HepG2 (cell line): ENCODE measurements around the gene KIAA0930. TPM values are rescaled to one million over a fixed set of nuclear protein-coding genes. Genes with fewer than 3 reads are reported as not detected.

ENCODE experiments used
- ATAC-seq: fragments of 200-7000 bp; cut with Tn5 transposase; 3 replicates; pipeline ENCODE4 v1.9.1; 2020; ENCODE audit warnings: mild to moderate bottlenecking, moderate library complexity
- Bru-seq: library from RNA; stranded (reverse); fragments of 400-500 nt; gene quantifications from one replicate; lab custom pipeline; 2021; lab: Mats Ljungman, UMichigan
- BruChase-seq, 2 experiments: library from RNA; stranded (reverse); fragments of 400-500 nt; gene quantifications; one replicate each; lab custom pipeline; 2021; lab: Mats Ljungman, UMichigan
- BruUV-seq: library from RNA; stranded (reverse); fragments of 400-500 nt; replicated peaks from 2 replicates; lab custom pipeline; 2021; lab: Mats Ljungman, UMichigan
- CTCF ChIA-PET: fragments of 300-600 bp; formaldehyde crosslinking; extraction: SDS; loops from one replicate; lab custom pipeline; 2021; ENCODE audit warnings: low total read pairs, inconsistent platforms, low intra/inter-chr PET ratio; lab: Yijun Ruan, JAX
- POLR2A ChIA-PET: fragments of 350-600 bp; sonication (Branson Sonifier 250); formaldehyde crosslinking; loops from one replicate; lab custom pipeline; 2020; ENCODE audit warnings: antibody characterized with exemption, inconsistent platforms; lab: Yijun Ruan, JAX
- DNase-seq: peaks from one replicate; pipeline ENCODE4 v3.0.0-alpha.2; 2015; ENCODE audit warnings: low spot score
- FAIRE-seq: peaks from 3 replicates; lab custom pipeline; 2011; peaks lifted over from hg19 to GRCh38; lab: Jason Lieb, UNC
- H2AFZ ChIP-seq: one replicate; pipeline ENCODE4 v1.6.1; 2011; ENCODE audit warnings: low read length, inconsistent platforms
- H3K27ac ChIP-seq: fragments of 300-600 bp; 3 replicates; pipeline ENCODE4 v1.8.0; 2011; ENCODE audit warnings: mixed run types, mild to moderate bottlenecking, mixed read lengths, low read length, inconsistent platforms; ENCODE audit not compliant: insufficient read depth; ENCODE audit errors: extremely low read length
- H3K27me3 ChIP-seq, 2 experiments: fragments of 200-600 bp in 1 of 2; 2 replicates in 1 of 2; 3 replicates in 1 of 2; pipeline versions ENCODE4 v1.6.0 to v1.8.0; 2011; ENCODE audit warnings: low read length in 2 of 2, mild to moderate bottlenecking in 2 of 2, moderate library complexity in 2 of 2, inconsistent platforms in 1 of 2; ENCODE audit not compliant: insufficient read depth in 2 of 2, control insufficient read depth in 1 of 2
- H3K36me3 ChIP-seq, 2 experiments: fragments of 200-600 bp in 1 of 2; replicated peaks in 1 of 2; 2 replicates in 1 of 2; 3 replicates in 1 of 2; pipeline versions ENCODE4 v1.5.1 to v1.8.0; 2011; ENCODE audit warnings: low read length in 2 of 2, inconsistent platforms in 1 of 2; ENCODE audit not compliant: insufficient read depth in 2 of 2, control insufficient read depth in 1 of 2
- H3K4me1 ChIP-seq: 2 replicates; pipeline ENCODE4 v1.5.1; 2012; ENCODE audit warnings: low read length, inconsistent platforms; ENCODE audit not compliant: insufficient read depth
- H3K4me2 ChIP-seq: 2 replicates; pipeline ENCODE4 v1.6.0; 2011; ENCODE audit warnings: low read depth, low read length, inconsistent platforms
- H3K4me3 ChIP-seq, 3 experiments: fragments of 200-600 bp in 1 of 3; sonication (generic), shearing (Covaris generic) in 1 of 3; replicated peaks in 1 of 3; 2 replicates each; pipeline ENCODE4 v1.5.1; 2011 to 2016; ENCODE audit warnings: low read length in 3 of 3, inconsistent platforms in 2 of 3, low read depth in 2 of 3, mild to moderate bottlenecking in 2 of 3, control low read depth in 1 of 3, mixed read lengths in 1 of 3; ENCODE audit not compliant: insufficient read depth in 1 of 3
- H3K79me2 ChIP-seq: one replicate; pipeline ENCODE4 v1.6.1; 2011; ENCODE audit warnings: low read length, inconsistent platforms; ENCODE audit not compliant: insufficient read depth
- H3K9ac ChIP-seq: 2 replicates; pipeline ENCODE4 v1.6.0; 2011; ENCODE audit warnings: mild to moderate bottlenecking, low read depth, low read length, inconsistent platforms; ENCODE audit not compliant: insufficient read depth
- H3K9me3 ChIP-seq: 2 replicates; pipeline ENCODE4 v1.5.1; 2012; ENCODE audit warnings: mild to moderate bottlenecking, low read length
- H4K20me1 ChIP-seq: 2 replicates; pipeline ENCODE4 v1.6.0; 2011; ENCODE audit warnings: inconsistent platforms, mild to moderate bottlenecking, low read length, moderate library complexity; ENCODE audit not compliant: insufficient read depth
- MED8 ChIP-seq: sonication (generic); formaldehyde crosslinking; IDR thresholded peaks from 2 replicates; pipeline ENCODE4 v1.8.1; 2023; ENCODE audit warnings: mild to moderate bottlenecking, missing genetic modification reagents; ENCODE audit not compliant: insufficient replicate concordance
- SP5 ChIP-seq: IDR thresholded peaks from 2 replicates; pipeline ENCODE4 v1.6.1; 2016; ENCODE audit warnings: low read depth, borderline replicate concordance
- ZBTB3 ChIP-seq: sonication (generic); formaldehyde crosslinking; IDR thresholded peaks from 2 replicates; pipeline ENCODE4 v1.4.0; 2020; ENCODE audit warnings: low read depth, mild to moderate bottlenecking, moderate library complexity, missing genetic modification reagents, borderline replicate concordance
- WGBS: methylation state at CpG from one replicate; pipeline ENCODE4 v1.1.6; 2017; ENCODE audit warnings: low lambda C conversion rate; 5-methylcytosine and 5-hydroxymethylcytosine counted together
- in situ Hi-C: cut with HindIII; loops from 2 replicates; pipeline ENCODE4 v1.10.0; 2017; ENCODE audit warnings: low pct_unique_long_range_greater_than_20kb; ENCODE audit not compliant: extremely low pct_ligation_motif_present
- intact Hi-C: fragments of 100-400 bp; cut with micrococcal nuclease; formaldehyde crosslinking; loops from one replicate; pipeline ENCODE4 v1.10.0; 2022; ENCODE audit not compliant: unreplicated experiment
- long read RNA-seq, 2 experiments: library from RNA in 1 of 2; library from polyadenylated mRNA in 1 of 2; stranded (forward) in 1 of 2; unstranded in 1 of 2; transcript quantifications; one replicate each; pipeline ENCODE4 v2.0.0, GENCODE V29; 2019 to 2022
- polyA minus RNA-seq, 3 experiments: library from RNA; depleted of rRNA, polyadenylated mRNA; stranded (reverse); fragments of >200 nt; gene quantifications; 2 replicates each; pipeline ENCODE4 v1.2.3, GENCODE V29; 2011; ENCODE audit warnings: low replicate concordance in 1 of 3
- polyA plus RNA-seq, 8 experiments: library from polyadenylated mRNA; depleted of rRNA in 3 of 8; stranded (reverse) in 7 of 8; unstranded in 1 of 8; fragments of >200 nt; fragmentation: Illumina TruSeq in 4 of 8; extraction: Trizol in 4 of 8; gene quantifications; 2 replicates each; pipeline versions ENCODE4 v1.2.1 to v1.2.3, GENCODE V29; 2011 to 2016; ENCODE audit warnings: low read depth in 4 of 8, missing spikeins in 1 of 8, mixed read lengths in 1 of 8; ENCODE audit not compliant: insufficient read depth in 1 of 8
- total RNA-seq, 5 experiments: library from RNA; depleted of rRNA; stranded (reverse); fragments of >200 nt; fragmentation: Illumina TruSeq; extraction: Trizol; gene quantifications; 2 replicates each; pipeline ENCODE4 v1.2.3, GENCODE V29; 2016; ENCODE audit warnings: low read depth in 1 of 5
- TF ChIP-seq, protein P1 (sequence below): sonication (generic); formaldehyde crosslinking; IDR thresholded peaks from 2 replicates; pipeline ENCODE4 v1.4.0; 2020; ENCODE audit warnings: missing genetic modification reagents, borderline replicate concordance
- TF ChIP-seq, protein P2 (sequence below): sonication (generic); formaldehyde crosslinking; IDR thresholded peaks from 2 replicates; pipeline ENCODE4 v1.4.0; 2020; ENCODE audit warnings: mild to moderate bottlenecking, missing genetic modification reagents, borderline replicate concordance

Gene KIAA0930
- 25.5 and 27.0 TPM in 2 replicates for total RNA-seq (2016; rRNA removed; fragmentation: Illumina TruSeq; extraction: Trizol)
- 8.5 and 8.8 TPM in 2 replicates for total RNA-seq (2016; cell fraction: cytosol; rRNA removed; fragmentation: Illumina TruSeq; extraction: Trizol; ENCODE audit: low read depth)
- total RNA-seq (2016; cell fraction: insoluble cytoplasmic fraction; rRNA removed; fragmentation: Illumina TruSeq; extraction: Trizol), result 20.2 and 27.2 TPM in 2 replicates
- 26.6 and 27.7 TPM in 2 replicates for total RNA-seq (2016; cell fraction: membrane; rRNA removed; fragmentation: Illumina TruSeq; extraction: Trizol)
- 13.4 and 15.4 TPM in 2 replicates for total RNA-seq (2016; cell fraction: nucleus; rRNA removed; fragmentation: Illumina TruSeq; extraction: Trizol)
- polyA plus RNA-seq (2011; rRNA removed), result 38.2 and 46.3 TPM in 2 replicates
- 39.3 and 40.1 TPM in 2 replicates for polyA plus RNA-seq (2011; cell fraction: cytosol; rRNA removed)
- 32.6 and 39.0 TPM in 2 replicates for polyA plus RNA-seq (2011; cell fraction: nucleus; rRNA removed)
- polyA plus RNA-seq (2012), result 24.1 and 35.1 TPM in 2 replicates
- polyA plus RNA-seq (2016; cell fraction: cytosol; fragmentation: Illumina TruSeq; extraction: Trizol; ENCODE audit: low read depth), result 14.2 and 17.6 TPM in 2 replicates
- polyA plus RNA-seq (2016; cell fraction: insoluble cytoplasmic fraction; fragmentation: Illumina TruSeq; extraction: Trizol; ENCODE audit: low read depth), result 26.4 and 31.5 TPM in 2 replicates
- 30.2 and 31.7 TPM in 2 replicates for polyA plus RNA-seq (2016; cell fraction: membrane; fragmentation: Illumina TruSeq; extraction: Trizol; ENCODE audit: low read depth)
- 28.9 and 29.2 TPM in 2 replicates for polyA plus RNA-seq (2016; cell fraction: nucleus; fragmentation: Illumina TruSeq; extraction: Trizol; ENCODE audit: insufficient read depth, low read depth)
- polyA minus RNA-seq (2011; rRNA and poly(A)+ RNA removed; ENCODE audit: low replicate concordance), result 40.1 and 54.5 TPM in 2 replicates
- polyA minus RNA-seq (2011; cell fraction: cytosol; rRNA and poly(A)+ RNA removed), result 21.4 and 26.1 TPM in 2 replicates
- 4.8 and 8.6 TPM in 2 replicates for polyA minus RNA-seq (2011; cell fraction: nucleus; rRNA and poly(A)+ RNA removed)
- Bru-seq, nascent RNA, result percentile 50 among the genes with signal in this experiment
- BruChase-seq, experiment 1, labeled RNA remaining after a 6-hour chase, result percentile 61 among the genes with signal in this experiment
- BruChase-seq, experiment 2, labeled RNA remaining after a 2-hour chase, result percentile 57 among the genes with signal in this experiment
- long read RNA-seq, experiment 1, partial matches to known transcripts, result 1 of 5 reads
- long read RNA-seq, experiment 1, other reads (novel, unspliced or antisense), result 4 of 5 reads
- long read RNA-seq, experiment 2, full-length matches to known transcripts, result 70 of 130 reads
- long read RNA-seq, experiment 2, partial matches to known transcripts, result 10 of 130 reads
- long read RNA-seq, experiment 2, other reads (novel, unspliced or antisense), result 50 of 130 reads

DNA sequence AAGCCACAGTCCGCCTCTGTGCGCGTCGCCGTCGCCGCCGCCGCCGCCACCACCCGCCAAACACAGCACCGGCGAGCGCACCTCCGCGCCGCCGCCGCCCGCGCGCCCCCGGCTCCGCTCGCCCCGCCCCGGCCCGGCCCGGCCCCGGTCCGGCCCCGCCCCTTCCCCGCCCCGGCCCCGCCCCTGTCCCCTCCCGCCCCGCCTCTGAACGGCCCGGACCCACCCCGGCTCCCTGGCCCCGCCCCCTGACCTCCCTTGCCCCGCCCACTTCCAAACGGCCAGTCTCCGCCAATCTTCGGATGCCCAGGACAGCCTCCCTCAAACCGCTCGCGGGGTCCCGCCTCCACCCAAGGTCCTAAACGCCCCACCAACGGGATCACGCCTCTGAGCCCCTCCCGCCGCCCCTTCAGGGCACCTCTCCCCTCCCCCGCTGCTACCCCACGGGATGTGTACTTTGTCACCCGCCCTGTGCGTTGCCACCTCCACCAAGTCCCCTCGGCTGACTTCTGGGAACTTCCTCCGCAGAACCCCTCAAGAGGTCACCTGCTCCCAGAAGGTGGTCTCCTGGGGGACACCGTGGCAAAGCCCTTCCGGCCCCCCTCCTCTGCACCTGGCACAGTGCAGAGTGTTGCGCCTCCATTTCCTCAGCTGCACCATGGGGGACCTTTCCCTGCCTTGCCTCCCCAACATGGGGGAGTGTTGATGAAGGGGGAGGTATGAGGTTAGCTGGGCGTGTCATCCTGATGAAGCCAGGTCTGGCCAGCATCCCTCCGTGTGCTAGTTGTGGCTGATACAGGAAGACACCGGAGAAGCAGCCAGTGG lies at the start of gene KIAA0930:
Gene KIAA0930, minus strand, starts transcription at position 85 of the 822 bp plus-strand sequence. CDS start 191 bp downstream, outside the sequence.
- ATAC-seq, result peak; percentile 46
- no peak for FAIRE-seq
- no TSS peak for BruUV-seq
- TF ChIP-seq SP5 (CRISPR knock-in tag), result 0 out of 2 replicates have a peak, but pooled peaks have one; percentile 9
- TF ChIP-seq MED8 (CRISPR knock-in tag), result no peak
- TF ChIP-seq ZBTB3, result no peak
- TF ChIP-seq, protein P1, sequence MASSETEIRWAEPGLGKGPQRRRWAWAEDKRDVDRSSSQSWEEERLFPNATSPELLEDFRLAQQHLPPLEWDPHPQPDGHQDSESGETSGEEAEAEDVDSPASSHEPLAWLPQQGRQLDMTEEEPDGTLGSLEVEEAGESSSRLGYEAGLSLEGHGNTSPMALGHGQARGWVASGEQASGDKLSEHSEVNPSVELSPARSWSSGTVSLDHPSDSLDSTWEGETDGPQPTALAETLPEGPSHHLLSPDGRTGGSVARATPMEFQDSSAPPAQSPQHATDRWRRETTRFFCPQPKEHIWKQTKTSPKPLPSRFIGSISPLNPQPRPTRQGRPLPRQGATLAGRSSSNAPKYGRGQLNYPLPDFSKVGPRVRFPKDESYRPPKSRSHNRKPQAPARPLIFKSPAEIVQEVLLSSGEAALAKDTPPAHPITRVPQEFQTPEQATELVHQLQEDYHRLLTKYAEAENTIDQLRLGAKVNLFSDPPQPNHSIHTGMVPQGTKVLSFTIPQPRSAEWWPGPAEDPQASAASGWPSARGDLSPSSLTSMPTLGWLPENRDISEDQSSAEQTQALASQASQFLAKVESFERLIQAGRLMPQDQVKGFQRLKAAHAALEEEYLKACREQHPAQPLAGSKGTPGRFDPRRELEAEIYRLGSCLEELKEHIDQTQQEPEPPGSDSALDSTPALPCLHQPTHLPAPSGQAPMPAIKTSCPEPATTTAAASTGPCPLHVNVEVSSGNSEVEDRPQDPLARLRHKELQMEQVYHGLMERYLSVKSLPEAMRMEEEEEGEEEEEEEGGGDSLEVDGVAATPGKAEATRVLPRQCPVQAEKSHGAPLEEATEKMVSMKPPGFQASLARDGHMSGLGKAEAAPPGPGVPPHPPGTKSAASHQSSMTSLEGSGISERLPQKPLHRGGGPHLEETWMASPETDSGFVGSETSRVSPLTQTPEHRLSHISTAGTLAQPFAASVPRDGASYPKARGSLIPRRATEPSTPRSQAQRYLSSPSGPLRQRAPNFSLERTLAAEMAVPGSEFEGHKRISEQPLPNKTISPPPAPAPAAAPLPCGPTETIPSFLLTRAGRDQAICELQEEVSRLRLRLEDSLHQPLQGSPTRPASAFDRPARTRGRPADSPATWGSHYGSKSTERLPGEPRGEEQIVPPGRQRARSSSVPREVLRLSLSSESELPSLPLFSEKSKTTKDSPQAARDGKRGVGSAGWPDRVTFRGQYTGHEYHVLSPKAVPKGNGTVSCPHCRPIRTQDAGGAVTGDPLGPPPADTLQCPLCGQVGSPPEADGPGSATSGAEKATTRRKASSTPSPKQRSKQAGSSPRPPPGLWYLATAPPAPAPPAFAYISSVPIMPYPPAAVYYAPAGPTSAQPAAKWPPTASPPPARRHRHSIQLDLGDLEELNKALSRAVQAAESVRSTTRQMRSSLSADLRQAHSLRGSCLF, result no peak
- TF ChIP-seq, protein P2, sequence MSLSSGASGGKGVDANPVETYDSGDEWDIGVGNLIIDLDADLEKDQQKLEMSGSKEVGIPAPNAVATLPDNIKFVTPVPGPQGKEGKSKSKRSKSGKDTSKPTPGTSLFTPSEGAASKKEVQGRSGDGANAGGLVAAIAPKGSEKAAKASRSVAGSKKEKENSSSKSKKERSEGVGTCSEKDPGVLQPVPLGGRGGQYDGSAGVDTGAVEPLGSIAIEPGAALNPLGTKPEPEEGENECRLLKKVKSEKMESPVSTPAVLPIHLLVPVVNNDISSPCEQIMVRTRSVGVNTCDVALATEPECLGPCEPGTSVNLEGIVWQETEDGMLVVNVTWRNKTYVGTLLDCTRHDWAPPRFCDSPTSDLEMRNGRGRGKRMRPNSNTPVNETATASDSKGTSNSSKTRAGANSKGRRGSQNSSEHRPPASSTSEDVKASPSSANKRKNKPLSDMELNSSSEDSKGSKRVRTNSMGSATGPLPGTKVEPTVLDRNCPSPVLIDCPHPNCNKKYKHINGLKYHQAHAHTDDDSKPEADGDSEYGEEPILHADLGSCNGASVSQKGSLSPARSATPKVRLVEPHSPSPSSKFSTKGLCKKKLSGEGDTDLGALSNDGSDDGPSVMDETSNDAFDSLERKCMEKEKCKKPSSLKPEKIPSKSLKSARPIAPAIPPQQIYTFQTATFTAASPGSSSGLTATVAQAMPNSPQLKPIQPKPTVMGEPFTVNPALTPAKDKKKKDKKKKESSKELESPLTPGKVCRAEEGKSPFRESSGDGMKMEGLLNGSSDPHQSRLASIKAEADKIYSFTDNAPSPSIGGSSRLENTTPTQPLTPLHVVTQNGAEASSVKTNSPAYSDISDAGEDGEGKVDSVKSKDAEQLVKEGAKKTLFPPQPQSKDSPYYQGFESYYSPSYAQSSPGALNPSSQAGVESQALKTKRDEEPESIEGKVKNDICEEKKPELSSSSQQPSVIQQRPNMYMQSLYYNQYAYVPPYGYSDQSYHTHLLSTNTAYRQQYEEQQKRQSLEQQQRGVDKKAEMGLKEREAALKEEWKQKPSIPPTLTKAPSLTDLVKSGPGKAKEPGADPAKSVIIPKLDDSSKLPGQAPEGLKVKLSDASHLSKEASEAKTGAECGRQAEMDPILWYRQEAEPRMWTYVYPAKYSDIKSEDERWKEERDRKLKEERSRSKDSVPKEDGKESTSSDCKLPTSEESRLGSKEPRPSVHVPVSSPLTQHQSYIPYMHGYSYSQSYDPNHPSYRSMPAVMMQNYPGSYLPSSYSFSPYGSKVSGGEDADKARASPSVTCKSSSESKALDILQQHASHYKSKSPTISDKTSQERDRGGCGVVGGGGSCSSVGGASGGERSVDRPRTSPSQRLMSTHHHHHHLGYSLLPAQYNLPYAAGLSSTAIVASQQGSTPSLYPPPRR (CRISPR knock-in tag), result 0 out of 2 replicates have a peak, but pooled peaks have one; percentile 13

More for the DNA sequence above, at the start of gene KIAA0930:
- Histone ChIP-seq H3K9me3 (no peaks in the 10 kb centered on the region), H3K4me3 (peak within 1 kb of the TSS; percentile 65 to 90 (median 81)), H3K36me3 (peaks cover 6% of the 10 kb centered on the region in 2 experiments; a peak in 3 of 5 replicates), H3K27ac (peak within 1 kb of the TSS; percentile 24), H3K9ac (peak within 1 kb of the TSS; percentile 67), H3K4me1 (peaks cover 82% of the 10 kb centered on the region), H3K27me3 (no peaks in the 10 kb centered on the region), H3K4me2 (peak within 1 kb of the TSS; percentile 97), H3K79me2 (peaks cover 16% of the 10 kb centered on the region), H4K20me1 (peaks cover 10% of the 10 kb centered on the region; the same call in 1 of the 2 replicates), H2AFZ (no peak within 1 kb of the TSS)
- CTCF ChIA-PET, result no interaction called here
- 8% methylated on average over 15 of the region's 66 CpGs for WGBS
- POLR2A ChIA-PET, result interaction anchor here (1.0 kb wide), 1 partner anchor 32 kb away, joined by 3 read pairs; no protein-coding TSS in a partner anchor
- in situ Hi-C loops, result loop anchor here (10.0 kb wide), 1 partner anchor 76 kb away; the partner anchor contains the start of gene NUP50
- DNase-seq, result peak; percentile 53
- intact Hi-C loops, result no loop called here
